ENCODE measurements around the gene WNT8B.

Gene WNT8B

DNA sequence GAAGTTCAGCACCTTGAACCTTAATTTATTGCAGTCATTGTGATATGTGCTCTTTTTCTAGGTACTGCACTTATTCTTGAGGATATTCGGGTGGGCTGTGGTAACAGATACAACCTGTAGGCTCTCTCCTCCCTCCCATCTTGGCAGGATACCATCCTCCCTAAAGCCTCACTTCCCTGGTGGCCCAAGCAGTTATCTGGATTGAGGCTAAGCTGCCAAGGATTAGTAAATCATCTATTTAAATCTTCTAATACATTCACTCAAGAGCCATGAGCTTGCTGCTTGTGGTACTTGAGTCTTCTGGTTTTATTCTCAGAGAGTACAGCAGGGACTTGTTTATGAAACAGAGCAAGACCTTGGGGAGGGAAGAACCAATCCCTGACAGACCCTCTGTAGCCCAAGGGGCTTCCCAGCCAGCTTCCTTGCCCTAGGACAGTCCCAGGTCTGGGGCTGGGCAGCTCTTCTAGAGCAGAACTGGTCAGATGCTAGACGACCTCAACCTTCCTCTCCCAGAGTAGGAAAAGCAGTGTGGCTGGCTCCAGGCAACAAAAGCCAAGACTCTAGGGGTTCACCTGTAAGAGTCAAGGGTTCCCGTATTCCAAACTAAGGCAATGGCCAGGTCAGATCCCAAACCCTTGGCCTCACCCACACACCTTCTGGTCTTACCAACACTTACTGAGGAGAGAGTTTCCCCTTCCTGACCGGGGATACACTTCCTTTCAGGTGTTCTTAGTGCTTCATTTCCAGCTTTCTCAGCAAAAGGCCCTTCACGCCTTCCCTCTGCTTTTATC, 21.3 kb downstream of the WNT8B start:
- no peak for DNase-seq (ENCODE audit: low read depth in 2 of 3, low spot score in 1 of 3)

DNA sequence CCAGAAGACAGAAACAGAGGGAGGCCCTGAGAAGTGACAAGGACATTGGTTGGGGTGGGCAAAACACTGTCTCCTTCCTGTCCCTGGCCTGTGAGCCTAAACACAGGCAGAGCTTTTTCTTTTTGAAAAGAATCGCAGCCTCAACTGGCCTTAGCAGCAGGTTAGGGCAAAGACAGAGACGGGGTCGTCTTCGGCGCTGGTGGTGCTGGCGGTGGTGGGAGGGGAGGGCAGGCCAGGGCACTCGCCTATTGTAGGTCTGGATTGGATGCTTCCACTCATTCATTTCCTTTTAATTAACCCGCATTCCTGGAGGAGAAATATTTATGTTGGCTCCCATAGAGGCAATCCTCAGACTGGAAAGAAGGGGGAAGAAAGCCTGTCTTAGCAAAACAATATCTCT, 22.6 kb downstream of the WNT8B start:
- no peak for DNase-seq (ENCODE audit: low read depth in 2 of 3, low spot score in 1 of 3)

DNA sequence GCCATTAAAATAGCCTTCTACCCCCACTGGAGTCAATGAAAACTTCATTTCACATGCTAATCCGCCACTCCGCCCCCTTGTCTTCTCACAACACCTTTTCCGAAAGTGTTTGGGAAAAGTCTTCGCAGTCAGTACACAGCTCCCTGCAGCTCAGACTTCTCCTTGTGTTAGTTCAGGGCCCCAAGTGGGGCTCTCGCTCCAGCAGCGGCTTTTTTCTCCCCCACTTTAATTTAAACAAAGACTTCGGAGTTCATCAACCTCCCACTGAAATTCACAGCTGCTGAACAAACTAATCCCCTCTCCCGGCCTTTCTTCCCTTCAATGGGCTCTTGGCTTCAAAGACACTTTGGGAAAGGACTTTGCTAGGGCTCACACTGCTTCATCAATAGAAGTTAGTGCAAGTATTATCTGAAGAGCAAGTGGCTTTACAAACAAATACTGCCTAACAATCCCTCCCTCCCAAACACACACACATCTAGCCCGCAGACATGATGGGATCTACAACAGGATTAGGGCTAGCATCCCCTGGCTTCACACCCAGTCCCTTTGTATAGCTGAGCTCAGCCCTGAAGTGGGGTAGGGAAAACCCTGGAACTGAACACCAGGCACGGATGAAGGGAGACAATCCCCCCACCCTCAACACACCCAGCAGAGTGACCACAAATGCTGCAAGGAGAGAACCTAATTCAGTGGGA, 23.1 kb downstream of the WNT8B start:
- DNase-seq (ENCODE audit: low read depth in 2 of 3, low spot score in 1 of 3), result no peak

DNA sequence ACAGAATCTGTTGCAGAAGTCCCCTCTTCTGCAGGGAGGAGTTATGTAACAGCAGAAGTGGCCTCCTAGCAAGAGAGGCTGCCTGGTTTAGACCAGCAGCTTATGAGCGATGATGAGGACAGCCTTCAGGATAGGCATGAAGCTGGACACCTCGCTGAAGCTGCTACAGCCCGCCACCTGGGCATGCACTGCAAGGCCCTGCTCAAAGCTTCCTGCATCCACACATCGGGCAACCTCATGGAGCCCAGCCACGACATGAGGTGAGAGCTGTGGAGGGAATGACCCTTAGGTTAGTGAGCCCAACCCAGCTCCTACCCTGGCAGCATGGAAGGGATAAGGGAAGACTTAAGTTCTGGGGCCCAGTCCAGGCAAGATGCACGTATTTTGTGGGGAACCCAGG, 24.7 kb downstream of the WNT8B start:
- no peak for DNase-seq (ENCODE audit: low read depth in 2 of 3, low spot score in 1 of 3)

DNA sequence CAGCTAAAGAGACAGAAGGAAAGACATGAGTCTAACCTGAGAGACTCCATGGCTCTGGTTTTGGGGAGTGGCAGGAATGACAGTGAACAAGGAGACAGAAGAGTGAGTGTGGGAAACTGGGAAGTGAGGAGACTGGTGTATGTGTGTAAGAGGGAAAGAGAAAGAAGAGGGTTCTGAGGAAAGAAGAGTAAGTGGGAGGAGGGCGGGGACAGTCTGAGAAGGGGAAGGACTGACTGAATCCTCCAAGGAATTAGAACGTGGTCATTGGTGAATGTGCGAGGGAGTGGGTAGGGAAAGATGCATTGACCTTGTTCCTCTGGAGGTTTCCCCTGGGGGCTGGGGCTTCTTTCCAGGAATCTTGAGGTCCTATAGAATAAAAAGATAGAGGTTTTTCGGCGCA, 26.6 kb downstream of the WNT8B start:
- DNase-seq (ENCODE audit: low read depth in 2 of 3, low spot score in 1 of 3), result no peak

DNA sequence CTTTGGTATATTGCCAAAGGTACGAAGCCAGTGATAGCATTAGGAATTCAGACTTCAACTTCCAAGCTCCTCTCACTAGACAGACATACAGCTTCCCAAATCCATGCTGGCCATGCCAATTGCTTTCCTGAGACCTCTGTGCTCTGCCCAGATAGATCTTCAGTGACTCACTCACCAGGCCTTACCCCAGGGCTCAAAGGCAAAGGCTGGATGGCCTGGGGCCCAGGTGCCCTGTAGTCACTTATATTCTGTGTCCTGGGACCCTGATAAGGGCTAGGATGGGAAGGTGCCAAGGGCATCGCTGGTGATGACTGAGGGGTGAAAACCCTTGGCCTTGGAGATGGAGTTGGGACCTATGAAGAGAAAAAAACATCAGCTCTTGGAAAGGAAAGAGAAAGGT, 27.7 kb downstream of the WNT8B start:
- DNase-seq (ENCODE audit: low read depth in 2 of 3, low spot score in 1 of 3), result no peak

DNA sequence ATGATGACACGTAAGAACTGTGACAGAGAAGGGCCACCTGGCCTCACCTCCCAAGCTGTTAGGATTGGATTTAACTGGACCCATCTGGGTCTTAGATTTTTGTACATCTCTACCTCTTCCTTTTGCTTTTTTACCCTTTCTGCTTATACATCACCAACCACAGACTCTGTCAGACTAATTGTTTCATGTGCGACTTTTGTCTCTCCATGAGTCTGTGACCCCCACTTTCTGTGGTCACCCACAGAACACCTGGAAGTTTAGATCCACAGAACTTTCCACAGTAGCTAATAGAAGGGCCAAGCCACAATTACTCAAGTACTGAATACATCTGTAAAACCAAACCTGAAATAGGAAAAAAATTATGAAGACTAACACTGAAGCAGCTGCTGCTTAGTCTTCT, 33.8 kb downstream of the WNT8B start:
- DNase-seq (ENCODE audit: low read depth in 2 of 3, low spot score in 1 of 3), result no peak

DNA sequence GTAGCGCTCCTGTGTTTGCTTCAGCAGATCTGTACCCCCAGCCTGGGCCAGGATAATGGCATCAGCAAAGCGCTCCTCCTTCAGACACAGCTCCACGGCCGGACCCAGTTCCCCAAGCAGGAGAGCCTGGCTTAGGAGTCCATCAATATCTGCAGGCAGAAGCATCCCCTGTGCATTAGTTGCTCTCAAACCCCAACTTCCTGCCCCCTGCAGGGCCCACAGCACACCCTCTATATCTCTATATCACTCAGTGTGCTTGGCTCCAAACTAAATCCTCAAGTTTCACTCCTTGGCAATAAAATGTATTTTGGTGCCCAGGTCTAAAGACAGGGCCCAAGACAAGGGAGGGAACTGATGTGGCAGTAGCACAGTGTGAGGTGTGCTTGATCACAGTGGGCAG, 35.2 kb downstream of the WNT8B start:
- no peak for DNase-seq (ENCODE audit: low read depth in 2 of 3, low spot score in 1 of 3)

DNA sequence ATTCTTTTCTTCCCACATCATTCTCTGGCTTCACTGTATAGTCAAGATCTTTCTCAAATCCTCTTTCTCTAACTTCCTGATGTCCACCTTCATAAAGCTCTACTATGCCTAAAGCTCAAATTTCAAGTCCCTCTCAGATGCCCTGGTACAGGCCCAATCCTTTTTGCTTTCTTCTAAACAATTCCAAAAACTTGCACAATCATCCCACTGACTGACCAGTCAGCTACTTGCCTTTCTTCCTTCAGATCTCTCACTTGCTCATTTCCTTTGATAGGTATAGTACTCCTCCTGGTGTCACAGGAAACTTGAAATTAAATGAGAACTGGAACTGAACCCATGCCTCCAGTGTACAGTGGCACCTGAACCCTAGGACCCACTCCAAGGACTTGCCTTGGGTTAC, 38.6 kb downstream of the WNT8B start:
- no peak for DNase-seq (ENCODE audit: low read depth in 2 of 3, low spot score in 1 of 3)

DNA sequence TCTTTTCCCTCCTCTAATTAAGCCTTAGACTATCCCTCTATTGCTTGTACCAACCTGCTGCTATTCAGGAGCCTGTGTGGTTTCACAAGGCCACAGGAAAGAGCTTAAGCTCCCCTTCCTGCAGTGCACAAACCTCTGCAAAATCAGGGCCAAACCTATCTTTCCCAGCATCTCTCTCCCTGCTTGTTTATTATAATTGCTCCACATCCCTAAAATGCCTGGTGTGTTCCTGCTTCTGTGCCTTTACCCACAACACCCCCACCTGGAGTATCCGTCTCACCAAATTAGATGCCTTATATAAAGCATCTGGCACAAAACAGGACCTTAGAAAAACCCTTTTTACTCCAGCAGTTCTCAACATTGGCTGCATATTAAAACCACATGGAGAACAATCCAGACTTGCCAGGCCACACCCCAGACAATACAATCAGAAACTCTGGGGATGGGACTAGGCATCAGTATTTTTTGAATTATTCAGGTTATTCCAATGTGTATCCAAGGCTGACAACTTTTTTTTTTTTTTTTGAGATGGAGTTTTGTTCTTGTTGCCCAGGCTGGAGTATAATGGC, 40.2 kb downstream of the WNT8B start:
- no peak for DNase-seq (ENCODE audit: low read depth in 2 of 3, low spot score in 1 of 3)

DNA sequence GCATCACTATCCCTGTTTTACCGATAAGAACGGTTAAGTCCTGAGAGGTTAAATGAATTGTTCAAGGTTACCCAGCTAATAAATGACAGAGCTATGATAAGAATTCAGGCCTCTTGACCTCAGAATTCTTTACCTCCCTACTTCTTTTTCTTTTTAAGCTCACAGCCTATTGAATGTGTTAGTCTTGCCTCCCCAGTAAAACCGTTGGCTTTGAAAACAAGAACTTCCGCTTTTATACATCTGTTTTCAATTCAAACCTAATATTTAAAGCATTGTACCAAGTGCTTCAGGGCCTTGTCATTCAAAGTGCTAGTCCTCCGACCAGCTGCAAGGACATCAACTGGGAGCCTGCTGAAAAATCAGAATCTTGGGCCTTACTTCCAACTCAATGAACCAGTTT, 41.3 kb downstream of the WNT8B start:
- no peak for DNase-seq (ENCODE audit: low read depth in 2 of 3, low spot score in 1 of 3)

DNA sequence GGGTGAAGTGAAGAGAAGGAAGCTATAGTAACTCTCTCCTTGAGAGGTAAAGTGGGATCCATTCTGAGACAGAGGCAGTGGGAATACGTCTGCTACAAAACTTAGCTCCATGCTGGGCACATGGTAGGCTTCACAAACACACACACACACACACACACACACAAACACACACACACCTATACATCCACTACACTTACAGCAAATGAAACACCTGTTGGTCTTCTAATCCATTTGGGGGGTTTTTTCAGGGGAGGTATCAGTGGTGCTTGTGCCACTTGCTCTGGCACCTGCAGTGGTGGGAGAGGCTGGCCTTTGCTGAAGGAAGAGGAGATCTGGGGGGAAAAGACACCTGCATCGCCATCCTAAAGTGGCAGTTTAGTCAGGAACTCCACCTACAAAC, 42.4 kb downstream of the WNT8B start:
- no peak for DNase-seq (ENCODE audit: low read depth in 2 of 3, low spot score in 1 of 3)

DNA sequence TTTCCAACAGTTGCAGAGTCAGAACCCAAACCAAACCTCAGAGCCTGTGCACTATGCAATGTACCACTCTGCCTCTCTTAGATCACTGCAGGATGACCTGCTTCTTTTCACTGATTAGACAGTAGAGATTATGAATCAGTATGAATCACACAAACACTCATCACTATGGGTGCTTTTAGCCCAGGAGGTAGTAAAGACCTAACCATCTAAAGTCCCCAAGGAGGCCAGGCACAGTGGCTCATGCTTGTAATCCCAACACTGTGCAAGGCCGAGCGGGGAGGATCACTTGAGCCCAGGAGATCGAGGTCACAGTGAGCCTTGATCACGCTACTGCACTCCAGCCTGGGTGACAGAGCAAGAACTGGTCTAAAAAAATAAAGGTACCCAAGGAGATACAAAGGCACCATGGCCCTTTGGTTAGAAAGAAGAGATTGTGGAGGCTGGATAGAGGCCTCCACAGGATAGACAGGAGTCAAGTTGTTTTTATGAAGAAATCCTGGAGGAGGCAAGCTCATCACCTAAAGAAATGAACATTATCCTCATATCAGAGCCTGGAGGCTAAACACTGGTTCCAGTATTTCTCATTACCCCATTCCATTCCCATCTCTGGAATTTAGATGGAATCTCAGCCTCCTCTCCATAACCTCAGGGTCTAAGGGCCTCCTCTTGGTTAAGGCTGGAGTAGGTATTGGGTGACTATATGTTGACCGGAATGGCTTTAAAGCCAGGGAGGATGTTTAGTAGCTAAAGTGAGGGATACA, 44.0 kb downstream of the WNT8B start:
- no peak for DNase-seq (ENCODE audit: low read depth in 2 of 3, low spot score in 1 of 3)

DNA sequence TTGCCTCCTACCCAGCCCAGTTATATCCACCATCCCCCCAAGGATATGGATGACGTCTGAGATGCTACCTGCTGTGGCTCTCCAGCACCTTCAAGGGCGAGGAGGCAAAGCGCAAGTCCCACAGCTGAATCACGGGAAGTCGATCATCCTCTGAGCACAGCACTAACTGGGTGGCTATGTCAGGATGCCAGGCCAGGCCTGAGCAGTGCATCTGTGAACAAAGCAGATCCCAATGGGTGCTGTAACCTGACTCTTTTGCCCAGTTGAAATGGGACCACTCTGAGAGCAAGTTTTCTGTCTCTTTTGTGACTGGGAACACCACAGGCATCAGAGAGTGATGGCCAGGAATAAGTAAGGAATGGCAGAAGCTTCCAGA, 44.5 kb downstream of the WNT8B start:
- no peak for DNase-seq (ENCODE audit: low read depth in 2 of 3, low spot score in 1 of 3)

DNA sequence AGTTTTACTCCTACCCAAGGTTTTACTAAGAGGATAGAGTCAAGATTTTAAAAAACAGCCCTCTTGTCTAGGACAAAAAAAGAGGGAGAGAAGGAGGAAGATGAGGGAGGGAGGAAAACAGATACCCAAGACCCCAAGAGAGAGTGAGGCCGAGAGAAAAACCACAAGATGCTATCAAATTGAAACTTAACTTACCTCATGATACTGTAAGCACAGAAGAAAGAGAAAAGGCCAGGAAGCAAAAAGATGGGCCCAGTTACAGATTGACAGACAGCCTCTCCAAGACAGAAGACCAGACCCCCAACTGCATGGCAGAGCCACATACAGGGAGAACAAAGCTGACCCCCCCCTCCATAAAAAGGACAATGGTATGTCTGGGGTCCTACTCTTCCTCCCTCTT, 45.5 kb downstream of the WNT8B start:
- no peak for DNase-seq (ENCODE audit: low read depth in 2 of 3, low spot score in 1 of 3)

DNA sequence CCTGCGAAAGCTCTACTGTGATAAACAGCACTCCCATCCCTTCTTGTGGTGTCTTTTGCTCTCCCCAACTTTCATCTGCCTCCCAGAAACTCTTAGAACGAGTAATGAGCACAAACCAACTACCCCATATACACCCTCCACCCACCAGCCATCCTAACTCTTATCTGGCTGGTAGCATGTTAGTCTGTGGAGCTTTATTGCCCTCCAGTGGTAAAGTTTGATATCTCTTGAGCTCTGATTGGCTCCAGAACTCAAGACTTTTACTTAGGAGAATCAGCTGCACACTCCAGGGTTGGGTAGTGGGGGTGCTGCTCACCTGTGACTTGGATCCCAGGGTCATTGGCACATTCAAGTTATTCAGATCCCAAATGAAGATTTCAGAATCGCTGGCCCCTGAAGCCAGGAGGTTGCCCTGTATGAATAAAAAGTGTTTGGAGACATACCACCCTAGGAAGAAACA, 45.9 kb downstream of the WNT8B start:
- DNase-seq (ENCODE audit: low read depth in 2 of 3, low spot score in 1 of 3), result peak in 1 of 3 donors; percentile 71

DNA sequence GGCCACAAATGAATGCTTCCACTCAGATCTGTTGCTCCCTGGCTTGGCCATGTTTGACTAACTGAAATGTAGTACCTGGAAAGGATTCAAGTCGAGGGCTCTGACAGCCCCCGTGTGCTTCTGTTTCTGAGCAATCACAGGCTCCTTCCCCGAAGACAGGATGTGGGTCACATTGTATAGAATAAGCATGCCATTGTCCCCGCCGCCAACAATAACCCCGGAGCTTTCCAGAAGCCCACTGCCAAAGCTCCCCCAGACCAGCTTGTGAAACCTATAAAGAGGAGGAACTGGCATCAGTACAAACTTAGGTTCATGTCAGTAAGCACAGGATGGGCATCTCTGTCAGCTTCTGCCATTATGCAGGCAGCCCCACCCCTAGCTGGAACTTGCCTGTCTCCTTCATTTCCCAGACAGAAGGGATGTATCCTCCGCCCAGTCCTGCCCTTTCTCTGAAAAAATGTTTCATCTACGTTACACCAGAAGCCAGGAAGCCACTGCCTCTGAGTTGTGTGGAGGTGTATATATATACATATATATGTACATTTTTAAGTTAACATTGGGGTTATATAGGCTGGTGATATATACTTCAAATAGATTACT, 46.5 kb downstream of the WNT8B start:
- DNase-seq (ENCODE audit: low read depth in 2 of 3, low spot score in 1 of 3), result peak; percentile 43 to 61 (median 58)

DNA sequence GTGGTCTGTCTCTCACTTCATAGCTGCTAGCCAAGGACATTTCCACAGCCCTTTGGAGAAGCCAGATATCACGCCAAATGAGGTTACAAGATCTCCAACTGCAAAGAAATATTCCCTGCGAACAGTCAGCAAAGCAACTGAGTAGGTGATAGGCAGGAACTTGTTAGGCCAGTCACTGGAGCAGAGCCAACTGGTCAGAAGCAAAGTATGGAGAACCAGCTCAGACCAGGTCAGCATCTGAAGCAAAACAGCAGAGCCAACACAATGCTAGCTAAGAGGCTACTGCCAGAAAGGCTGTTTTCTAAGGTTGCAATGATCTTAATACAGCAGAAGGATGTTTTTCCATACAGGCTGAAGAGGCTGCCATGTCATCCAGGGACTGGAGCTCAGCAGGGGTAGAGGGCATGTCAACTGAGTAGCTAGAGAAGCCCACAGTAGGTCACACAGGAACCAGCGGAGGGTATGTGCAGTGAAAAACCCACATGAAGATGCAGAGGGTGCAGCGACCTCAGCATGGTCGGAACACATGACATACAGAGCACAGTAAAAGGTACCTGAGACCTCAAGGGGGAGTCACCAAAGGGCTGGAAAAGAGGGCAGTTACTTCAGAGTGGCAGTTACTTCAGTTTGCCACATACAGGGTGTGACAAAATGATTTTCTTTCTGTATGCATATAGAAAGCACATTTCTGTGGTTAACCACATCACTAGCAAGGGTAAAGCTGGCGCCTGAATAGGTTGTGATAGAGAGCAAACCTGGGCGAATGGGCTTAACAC, 47.9 kb downstream of the WNT8B start:
- peak in 2 of 3 donors; percentile 53 to 64 for DNase-seq (ENCODE audit: low read depth in 2 of 3, low spot score in 1 of 3)

DNA sequence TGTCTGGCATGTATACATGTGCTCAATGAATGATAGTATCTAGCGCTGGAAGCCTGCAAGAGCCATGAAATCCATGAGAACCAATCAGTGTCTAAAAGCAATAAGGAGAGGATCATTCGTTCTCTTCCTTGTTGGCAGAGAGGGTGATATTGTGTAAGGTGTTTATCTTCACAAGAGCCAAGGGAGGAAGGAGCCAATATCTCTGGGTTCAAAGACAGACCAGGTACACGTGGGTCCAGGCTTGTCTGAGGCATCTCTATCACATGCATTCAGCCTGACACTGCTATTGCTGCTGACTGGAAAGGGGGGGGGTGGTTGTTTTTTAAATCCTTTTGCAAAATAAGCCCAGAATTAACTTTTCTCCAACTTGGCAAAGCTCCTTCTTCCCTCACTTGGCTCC, 52.8 kb downstream of the WNT8B start:
- no peak for DNase-seq (ENCODE audit: low read depth in 2 of 3, low spot score in 1 of 3)

DNA sequence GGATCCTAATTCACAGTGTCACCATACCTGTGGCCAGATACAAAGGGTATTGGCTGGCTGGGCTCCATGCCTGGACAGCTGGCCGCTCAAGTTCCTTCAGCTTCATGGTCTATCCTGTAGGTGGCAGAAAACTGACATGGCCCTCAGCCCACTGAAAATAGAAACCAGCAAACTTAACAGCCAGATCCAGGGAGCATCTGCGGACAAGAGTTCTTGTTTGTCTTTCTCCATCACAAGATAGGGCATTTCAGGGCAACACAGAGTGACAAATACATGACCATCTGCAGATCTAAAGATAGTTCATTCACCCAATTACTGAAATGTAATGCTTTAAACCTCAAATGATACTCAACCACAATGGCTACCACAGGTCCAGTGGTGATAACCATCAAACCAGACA, 54.0 kb downstream of the WNT8B start:
- DNase-seq (ENCODE audit: low read depth in 2 of 3, low spot score in 1 of 3), result no peak

All from stimulated activated CD4-positive, alpha-beta T cell treated with anti-CD3 and anti-CD28 coated beads, Interleukin-12 subunit alpha, Interleukin-12 subunit beta, amount 100 ng/mL, for 48 hours (primary cell).